ENCODE results near the gene LIMK1. TPM values are rescaled to one million over a fixed set of nuclear protein-coding genes. Genes with fewer than 3 reads are reported as not detected.

The LIMK1 gene
- total and polyA plus RNA-seq, 3 experiments from 2014 or later, result 10.1 to 23.6 (median 23.1) TPM

- Histone ChIP-seq H3K4me3 (ENCODE audit: low read length) (no peak overlapping the region), H3K27me3 (ENCODE audit: insufficient read depth, low read length, poor library complexity, severe bottlenecking) (no peaks in the 10 kb centered on the region), H3K36me3 (ENCODE audit: insufficient read depth, low read length) (no peaks in the 10 kb centered on the region), H3K4me1 (ENCODE audit: insufficient read depth, low read length) (no peaks in the 10 kb centered on the region), H3K9me3 (ENCODE audit: low read length) (no peaks in the 10 kb centered on the region), H3K27ac (ENCODE audit: low read depth, low read length) (no peak overlapping the region)
- CTCF ChIA-PET, result interaction anchor here (1.4 to 1.5 kb wide), 2 partner anchors 49 to 147 kb away, joined by 3 read pairs; no protein-coding TSS in a partner anchor
- Mint-ChIP-seq H3K4me3 (no peak overlapping the region), H3K9me3 (no peaks in the 10 kb centered on the region), H3K27ac (peak overlapping the region in 3 of 8 donors; percentile 33 to 86 (median 37)), H3K4me1 (peaks cover 4 to 9% (median 6%) of the 10 kb centered on the region in 3 donors), H3K36me3 (no peaks in the 10 kb centered on the region), H3K27me3 (peaks cover 14 to 15% of the 10 kb centered on the region in 2 donors)
- DNase-seq, result no peak
- POLR2A ChIA-PET, result no interaction called here
Observed at GRCh38 chr7:74059037-74059436, 24.6 kb upstream of the LIMK1 start.

- H3K27me3 Mint-ChIP-seq, result peaks cover 14% of the 10 kb centered on the region in 2 donors
Observed at GRCh38 chr7:74059681-74060588, 23.7 kb upstream of the LIMK1 start.

GRCh38 chr7:74061840-74062539, 21.6 kb upstream of the LIMK1 start:
- H3K36me3 ChIP-seq (ENCODE audit: insufficient read depth, low read length), result no peaks in the 10 kb centered on the region
- ChIA-PET POLR2A (no interaction called here), CTCF (no interaction called here)
- Mint-ChIP-seq H3K4me3 (peak overlapping the region; percentile 16 to 80 (median 58)), H3K36me3 (no peaks in the 10 kb centered on the region), H3K4me1 (peaks cover 4 to 9% (median 6%) of the 10 kb centered on the region in 3 donors), H3K27me3 (peaks cover 7 to 14% of the 10 kb centered on the region in 2 donors), H3K27ac (peak overlapping the region; percentile 89 to 100 (median 98)), H3K9me3 (no peaks in the 10 kb centered on the region)
- H3K4me1 ChIP-seq (ENCODE audit: insufficient read depth, low read length), result no peaks in the 10 kb centered on the region
- H3K4me3 ChIP-seq (ENCODE audit: low read length), result no peak overlapping the region
- peak; percentile 26 to 90 (median 67) for DNase-seq
- peak overlapping the region; percentile 83 for H3K27ac ChIP-seq (ENCODE audit: low read depth, low read length)
- H3K9me3 ChIP-seq (ENCODE audit: low read length), result no peaks in the 10 kb centered on the region
- H3K27me3 ChIP-seq (ENCODE audit: insufficient read depth, low read length, poor library complexity, severe bottlenecking), result no peaks in the 10 kb centered on the region

More at GRCh38 chr7:74059681-74060588, 23.7 kb upstream of the LIMK1 start:
- no peak overlapping the region for H3K27ac ChIP-seq (ENCODE audit: low read depth, low read length)
- no peak overlapping the region for H3K4me3 ChIP-seq (ENCODE audit: low read length)
- no peaks in the 10 kb centered on the region for H3K36me3 ChIP-seq (ENCODE audit: insufficient read depth, low read length)
- POLR2A ChIA-PET, result no interaction called here
- Mint-ChIP-seq H3K4me3 (no peak overlapping the region), H3K27ac (peak overlapping the region in 4 of 8 donors; percentile 46 to 98 (median 81)), H3K9me3 (no peaks in the 10 kb centered on the region), H3K4me1 (peaks cover 4 to 9% (median 6%) of the 10 kb centered on the region in 3 donors), H3K36me3 (no peaks in the 10 kb centered on the region)
- no peaks in the 10 kb centered on the region for H3K27me3 ChIP-seq (ENCODE audit: insufficient read depth, low read length, poor library complexity, severe bottlenecking)
- H3K4me1 ChIP-seq (ENCODE audit: insufficient read depth, low read length), result no peaks in the 10 kb centered on the region
- CTCF ChIA-PET, result interaction anchor here (1.0 to 1.8 kb wide), 4 partner anchors 48 to 341 kb away, joined by 3 to 4 read pairs (median 3); no protein-coding TSS in a partner anchor
- H3K9me3 ChIP-seq (ENCODE audit: low read length), result no peaks in the 10 kb centered on the region
- no peak for DNase-seq

GRCh38 chr7:74063223-74063641, 20.4 kb upstream of the LIMK1 start:
- no peaks in the 10 kb centered on the region for H3K36me3 Mint-ChIP-seq
- H3K36me3 ChIP-seq (ENCODE audit: insufficient read depth, low read length), result no peaks in the 10 kb centered on the region
- POLR2A ChIA-PET, result no interaction called here
- no peaks in the 10 kb centered on the region for H3K27me3 ChIP-seq (ENCODE audit: insufficient read depth, low read length, poor library complexity, severe bottlenecking)
- no peak overlapping the region for H3K4me3 Mint-ChIP-seq
- CTCF ChIA-PET, result interaction anchor here (1.7 kb wide), 1 partner anchor 25 kb away, joined by 4 read pairs; no protein-coding TSS in a partner anchor
- no peak for DNase-seq
- no peak overlapping the region for H3K27ac ChIP-seq (ENCODE audit: low read depth, low read length)
- peak overlapping the region in 4 of 8 donors; percentile 50 to 100 (median 89) for H3K27ac Mint-ChIP-seq
- peaks cover 3% of the 10 kb centered on the region for H3K4me1 ChIP-seq (ENCODE audit: insufficient read depth, low read length)
- peaks cover 4 to 9% (median 6%) of the 10 kb centered on the region in 3 donors for H3K4me1 Mint-ChIP-seq
- no peaks in the 10 kb centered on the region for H3K9me3 ChIP-seq (ENCODE audit: low read length)
- H3K4me3 ChIP-seq (ENCODE audit: low read length), result no peak overlapping the region
- H3K9me3 Mint-ChIP-seq, result no peaks in the 10 kb centered on the region
- peaks cover 6 to 10% of the 10 kb centered on the region in 2 donors for H3K27me3 Mint-ChIP-seq

- Histone ChIP-seq H3K9me3 (ENCODE audit: low read length) (no peaks in the 10 kb centered on the region), H3K27ac (ENCODE audit: low read depth, low read length) (no peak overlapping the region), H3K36me3 (ENCODE audit: insufficient read depth, low read length) (no peaks in the 10 kb centered on the region), H3K27me3 (ENCODE audit: insufficient read depth, low read length, poor library complexity, severe bottlenecking) (no peaks in the 10 kb centered on the region), H3K4me3 (ENCODE audit: low read length) (no peak overlapping the region), H3K4me1 (ENCODE audit: insufficient read depth, low read length) (peaks cover 3% of the 10 kb centered on the region)
- ChIA-PET CTCF (interaction anchor here (1.1 to 8.6 kb wide), 3 partner anchors 26 to 338 kb away, joined by 4 to 54 read pairs (median 4); partner anchors contain the start of gene EIF4H), POLR2A (no interaction called here)
- Mint-ChIP-seq H3K4me3 (no peak overlapping the region), H3K4me1 (peaks cover 4 to 9% (median 6%) of the 10 kb centered on the region in 3 donors), H3K9me3 (no peaks in the 10 kb centered on the region), H3K36me3 (no peaks in the 10 kb centered on the region), H3K27me3 (peaks cover 5 to 6% of the 10 kb centered on the region in 2 donors), H3K27ac (peak overlapping the region in 5 of 8 donors; percentile 40 to 79 (median 55))
- DNase-seq, result no peak
Observed at GRCh38 chr7:74063646-74064045, 20.0 kb upstream of the LIMK1 start.

GRCh38 chr7:74064696-74065095, 18.9 kb upstream of the LIMK1 start:
- ChIA-PET CTCF (interaction anchor here (1.1 to 8.6 kb wide), 4 partner anchors 27 to 337 kb away, joined by 3 to 54 read pairs (median 4); partner anchors contain the start of gene EIF4H), POLR2A (no interaction called here)
- Histone ChIP-seq H3K36me3 (ENCODE audit: insufficient read depth, low read length) (no peaks in the 10 kb centered on the region), H3K4me1 (ENCODE audit: insufficient read depth, low read length) (peaks cover 3% of the 10 kb centered on the region), H3K27me3 (ENCODE audit: insufficient read depth, low read length, poor library complexity, severe bottlenecking) (no peaks in the 10 kb centered on the region), H3K9me3 (ENCODE audit: low read length) (no peaks in the 10 kb centered on the region), H3K4me3 (ENCODE audit: low read length) (no peak overlapping the region), H3K27ac (ENCODE audit: low read depth, low read length) (no peak overlapping the region)
- Mint-ChIP-seq H3K27me3 (peaks cover 0 to 1% of the 10 kb centered on the region in 2 donors), H3K27ac (peak overlapping the region in 1 of 8 donors; percentile 27), H3K4me1 (peaks cover 4 to 9% (median 6%) of the 10 kb centered on the region in 3 donors), H3K36me3 (no peaks in the 10 kb centered on the region), H3K4me3 (peak overlapping the region in 1 of 7 donors; percentile 6), H3K9me3 (no peaks in the 10 kb centered on the region)
- DNase-seq, result no peak

- Mint-ChIP-seq H3K4me1 (peaks cover 4 to 8% (median 6%) of the 10 kb centered on the region in 3 donors), H3K4me3 (no peak overlapping the region), H3K9me3 (no peaks in the 10 kb centered on the region), H3K27ac (no peak overlapping the region), H3K27me3 (peaks cover 0 to 1% of the 10 kb centered on the region in 2 donors), H3K36me3 (no peaks in the 10 kb centered on the region)
- Histone ChIP-seq H3K36me3 (ENCODE audit: insufficient read depth, low read length) (no peaks in the 10 kb centered on the region), H3K4me1 (ENCODE audit: insufficient read depth, low read length) (peaks cover 3% of the 10 kb centered on the region), H3K9me3 (ENCODE audit: low read length) (no peaks in the 10 kb centered on the region), H3K27ac (ENCODE audit: low read depth, low read length) (no peak overlapping the region), H3K4me3 (ENCODE audit: low read length) (no peak overlapping the region), H3K27me3 (ENCODE audit: insufficient read depth, low read length, poor library complexity, severe bottlenecking) (no peaks in the 10 kb centered on the region)
- CTCF ChIA-PET, result interaction anchor here (0.6 to 8.6 kb wide), 5 partner anchors 91 to 1750 kb away, joined by 3 to 54 read pairs (median 9); no protein-coding TSS in a partner anchor
- DNase-seq, result no peak
- POLR2A ChIA-PET, result no interaction called here
Observed at GRCh38 chr7:74066626-74067025, 17.0 kb upstream of the LIMK1 start.

Measured in CD8-positive, alpha-beta memory T cell (primary cell).